Measurements from ENCODE around the gene ETS1.
"Not testable (repeated sequence)": the region's sequence is repeated elsewhere in the genome, so short reads cannot be mapped to it uniquely, and the experiment has no call there.

ETS1 gene

DNA sequence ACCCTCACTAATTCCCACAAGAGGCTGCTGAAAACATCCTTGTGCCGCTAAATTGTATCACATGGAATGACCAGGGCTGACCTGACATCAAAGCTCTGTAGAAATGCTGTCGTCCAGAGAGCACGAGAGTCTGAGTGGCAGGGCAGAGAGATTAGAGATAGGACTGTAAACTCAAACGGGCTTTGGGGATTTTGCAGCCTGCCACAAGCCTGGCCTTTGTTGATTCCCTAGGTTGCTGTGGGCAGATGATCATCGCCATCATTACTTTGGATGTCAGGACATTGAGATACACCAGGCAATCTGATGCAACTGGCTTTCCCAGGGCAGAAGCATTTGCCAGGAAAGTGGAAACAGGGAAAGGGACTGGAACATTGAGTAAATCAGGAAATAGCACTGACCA, 131.6 kb downstream of the ETS1 start:
- no peak for DNase-seq

DNA sequence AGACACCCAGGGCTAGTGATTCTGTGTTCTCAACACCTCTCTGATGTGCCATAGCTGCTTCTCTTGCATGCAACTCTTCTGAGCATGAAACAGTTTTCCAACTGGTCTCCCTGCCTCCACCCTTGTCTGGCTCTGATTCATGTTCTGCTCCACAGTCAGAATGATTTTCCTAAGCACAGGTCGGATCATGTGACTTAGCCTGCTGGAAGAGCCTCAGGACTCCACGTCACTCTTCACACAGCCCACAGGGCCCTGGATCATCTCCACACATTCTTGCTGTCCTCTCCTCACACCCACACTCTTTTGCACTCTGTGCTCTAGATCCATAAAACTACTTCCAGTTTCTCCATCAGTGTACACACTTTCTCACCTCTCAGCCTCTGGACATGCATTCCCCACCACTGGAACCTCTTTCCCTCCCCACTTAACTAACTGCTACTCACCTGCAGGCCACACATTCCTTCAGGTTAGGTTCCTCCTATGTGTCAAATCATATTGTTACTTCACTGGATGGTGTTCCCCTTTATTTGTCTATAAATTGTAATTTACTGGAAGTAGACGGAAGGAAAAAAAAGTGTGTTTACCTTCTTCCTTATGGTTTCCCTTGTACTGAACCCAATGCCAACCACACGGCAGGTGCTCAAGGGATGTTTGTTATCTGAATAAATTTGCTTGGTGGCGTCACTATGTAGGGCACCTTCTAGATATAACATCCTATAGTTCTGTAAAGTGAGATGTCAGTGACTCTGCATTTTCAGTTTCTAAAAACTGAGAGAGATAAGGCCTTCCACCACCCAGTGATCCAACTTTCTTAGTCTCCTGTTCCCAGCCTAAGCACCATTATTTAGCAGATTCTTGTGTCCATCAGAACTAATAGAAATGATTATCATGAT, 133.7 kb downstream of the ETS1 start:
- no peak for DNase-seq

GRCh38 chr11:128451652-128452470, 135.5 kb downstream of the ETS1 start:
- DNase-seq = no peak

- DNase-seq = no peak
These were observed 136.3 kb downstream of the ETS1 start for GRCh38 chr11:128450882-128451651.

DNA sequence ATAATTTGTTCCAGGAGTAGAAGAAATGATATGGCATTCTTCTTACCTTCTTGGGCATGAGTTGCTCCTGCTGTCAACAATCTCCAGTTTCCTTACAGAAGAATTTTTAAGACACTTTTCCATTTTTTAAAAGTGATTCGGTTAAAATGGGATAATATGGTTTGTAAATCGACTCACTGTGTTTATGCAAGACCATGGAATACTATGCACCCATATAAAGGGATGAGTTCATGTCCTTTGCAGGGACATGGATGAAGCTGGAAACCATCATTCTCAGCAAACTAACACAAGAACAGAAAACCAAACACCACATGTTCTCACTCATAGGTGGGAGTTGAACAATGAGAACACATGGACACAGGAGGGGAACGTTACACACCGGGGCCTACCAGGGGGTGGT, 136.9 kb downstream of the ETS1 start:
- DNase-seq = not testable (repeated sequence)

GRCh38 chr11:128448981-128449713, 138.2 kb downstream of the ETS1 start:
- DNase-seq = no peak

GRCh38 chr11:128448200-128448886, 139.0 kb downstream of the ETS1 start:
- DNase-seq = no peak

DNA sequence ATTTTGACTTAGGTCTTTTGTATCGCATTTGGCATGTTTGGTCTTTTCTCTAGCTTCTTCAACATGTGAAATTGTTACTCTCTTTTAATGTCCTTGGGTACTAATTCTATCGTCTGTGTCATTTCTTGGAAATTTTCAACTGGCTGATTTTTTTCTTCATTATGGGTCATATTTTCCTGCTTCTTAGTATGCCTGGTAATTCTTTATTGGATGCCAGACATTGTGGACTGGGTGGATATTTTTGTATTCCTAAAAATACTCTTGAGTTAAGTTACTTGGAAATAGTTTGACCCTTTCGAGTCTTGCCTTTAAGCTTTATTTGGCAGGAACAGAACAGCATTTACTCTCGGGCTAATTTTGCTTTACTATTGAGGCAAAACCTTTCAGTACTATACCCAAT, 140.1 kb downstream of the ETS1 start:
- no peak for DNase-seq

GRCh38 chr11:128445921-128446320, 141.4 kb downstream of the ETS1 start:
- not testable (repeated sequence) for DNase-seq

- no peak for DNase-seq
These were observed 150.2 kb downstream of the ETS1 start for GRCh38 chr11:128437136-128437535.

DNA sequence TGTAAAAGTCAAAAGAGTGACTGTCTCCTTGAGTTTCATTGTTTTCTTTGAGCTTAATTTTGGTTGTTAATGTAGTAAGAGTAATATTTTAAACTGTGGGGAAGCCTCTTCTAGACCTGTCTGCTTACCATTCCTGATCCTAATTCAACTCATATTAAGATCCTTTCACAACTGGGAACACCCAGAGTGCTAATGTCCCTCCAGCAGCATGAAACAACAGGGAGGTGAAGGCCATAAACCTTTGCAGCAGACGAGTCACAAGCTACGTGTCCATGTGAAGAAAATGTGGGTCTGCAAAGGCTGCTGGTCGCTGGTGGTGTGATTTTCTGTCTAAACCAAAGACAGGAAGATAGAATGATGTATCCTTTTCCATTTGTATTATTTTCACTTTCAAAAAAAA, 152.5 kb downstream of the ETS1 start:
- no peak for DNase-seq

DNA sequence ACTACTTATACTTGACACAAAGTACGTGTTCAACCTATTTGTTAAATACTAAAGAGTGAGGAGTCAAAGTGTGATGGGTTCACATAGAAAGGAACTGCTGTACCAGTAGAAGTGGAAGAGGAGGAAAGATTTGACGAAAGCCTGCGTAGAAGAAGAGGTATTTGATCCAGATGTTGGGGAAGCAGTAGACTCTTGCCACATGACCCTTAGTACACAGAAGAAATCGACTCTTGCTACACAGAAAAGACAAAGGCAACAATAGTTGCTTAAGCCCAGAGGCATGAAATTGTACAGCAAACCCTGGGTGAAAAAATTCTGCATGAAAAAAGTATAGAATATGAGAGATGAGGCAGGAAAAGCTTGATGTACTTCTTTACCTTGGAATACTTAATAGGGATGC, 152.9 kb downstream of the ETS1 start:
- no peak for DNase-seq

GRCh38 chr11:128432926-128433325, 154.4 kb downstream of the ETS1 start:
- no peak for DNase-seq

DNA sequence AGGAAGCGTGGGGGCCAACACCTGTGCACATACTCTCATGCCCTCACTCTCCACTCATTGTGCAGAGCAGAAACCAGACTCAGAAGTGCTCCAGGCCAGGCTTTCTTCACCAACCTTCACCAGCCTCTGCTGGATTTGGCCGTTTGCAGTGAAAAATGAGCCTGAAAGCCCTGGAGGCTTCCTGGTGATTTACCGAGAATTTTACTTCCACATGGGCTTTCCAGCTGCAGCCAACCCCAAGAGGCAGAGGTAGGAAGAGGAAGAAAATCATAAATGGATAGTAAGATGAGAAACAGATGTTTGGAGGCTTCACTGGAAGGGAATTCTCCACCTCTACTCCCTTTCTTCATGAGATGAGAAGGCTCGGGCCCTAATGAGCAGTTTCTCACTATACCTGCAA, 155.4 kb downstream of the ETS1 start:
- no peak for DNase-seq

DNA sequence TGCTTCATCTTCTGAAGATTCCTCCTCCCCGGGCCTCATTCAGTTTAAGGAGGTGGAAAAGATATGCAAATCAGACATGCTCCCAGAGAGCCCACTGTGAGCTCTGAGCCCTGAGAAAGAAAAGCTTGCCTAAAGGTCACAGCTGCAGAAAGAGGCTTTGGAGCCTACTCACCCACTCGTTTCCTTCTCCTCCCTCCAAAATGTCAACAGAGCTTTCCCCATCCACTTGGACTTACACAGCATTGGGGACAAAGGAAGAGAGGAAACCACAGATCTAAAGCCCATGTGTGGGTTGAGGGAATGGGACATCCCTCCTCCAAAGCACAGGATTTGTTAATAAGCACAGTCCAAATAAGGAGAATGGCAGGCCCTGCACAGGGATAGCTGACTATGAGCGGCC, 158.4 kb downstream of the ETS1 start:
- no peak for DNase-seq

DNA sequence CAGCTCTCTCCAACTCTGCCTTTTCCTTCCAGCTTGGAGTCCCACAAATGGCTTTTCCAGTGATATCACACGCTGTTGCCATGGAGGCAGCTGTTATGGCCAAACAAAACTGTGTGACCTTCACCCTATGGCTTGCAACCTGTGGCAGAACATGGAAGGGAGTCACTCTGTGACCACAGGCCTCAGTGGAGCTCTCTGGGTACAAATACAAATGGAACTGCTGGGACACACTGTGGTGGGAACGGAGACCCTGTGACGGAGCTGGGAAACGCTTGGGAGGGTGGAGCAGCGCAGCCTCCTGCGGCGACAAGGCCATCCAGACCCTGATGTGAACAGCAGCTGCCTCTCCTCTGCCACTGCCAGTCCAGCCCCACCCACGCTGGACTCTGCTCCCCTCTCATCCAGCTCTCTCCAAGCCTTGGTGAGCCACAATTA, 162.5 kb downstream of the ETS1 start:
- no peak for DNase-seq

DNA sequence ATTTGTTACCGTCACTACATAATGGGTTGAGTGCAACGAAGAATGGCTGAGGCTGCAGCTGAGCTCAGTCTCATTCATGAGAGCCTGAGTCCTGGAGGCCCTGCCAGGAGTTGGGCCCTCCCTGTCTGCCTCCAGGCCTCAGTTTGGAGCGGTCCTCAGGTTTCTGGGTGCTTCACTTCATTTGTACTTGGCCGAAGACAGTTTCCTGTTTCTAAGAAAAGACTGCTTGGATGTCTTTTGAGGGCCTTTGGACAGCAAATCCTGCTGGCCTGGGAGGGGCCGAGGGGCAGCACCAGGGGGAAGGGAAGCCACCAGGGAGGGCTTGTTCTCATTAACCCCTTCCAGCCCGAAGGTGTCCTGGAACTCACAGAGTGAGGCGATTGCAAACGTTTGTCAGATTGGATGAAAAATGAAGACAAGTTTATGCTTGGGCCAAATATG, 163.1 kb downstream of the ETS1 start:
- DNase-seq = no peak

GRCh38 chr11:128422576-128423370, 164.6 kb downstream of the ETS1 start:
- DNase-seq = no peak

DNA sequence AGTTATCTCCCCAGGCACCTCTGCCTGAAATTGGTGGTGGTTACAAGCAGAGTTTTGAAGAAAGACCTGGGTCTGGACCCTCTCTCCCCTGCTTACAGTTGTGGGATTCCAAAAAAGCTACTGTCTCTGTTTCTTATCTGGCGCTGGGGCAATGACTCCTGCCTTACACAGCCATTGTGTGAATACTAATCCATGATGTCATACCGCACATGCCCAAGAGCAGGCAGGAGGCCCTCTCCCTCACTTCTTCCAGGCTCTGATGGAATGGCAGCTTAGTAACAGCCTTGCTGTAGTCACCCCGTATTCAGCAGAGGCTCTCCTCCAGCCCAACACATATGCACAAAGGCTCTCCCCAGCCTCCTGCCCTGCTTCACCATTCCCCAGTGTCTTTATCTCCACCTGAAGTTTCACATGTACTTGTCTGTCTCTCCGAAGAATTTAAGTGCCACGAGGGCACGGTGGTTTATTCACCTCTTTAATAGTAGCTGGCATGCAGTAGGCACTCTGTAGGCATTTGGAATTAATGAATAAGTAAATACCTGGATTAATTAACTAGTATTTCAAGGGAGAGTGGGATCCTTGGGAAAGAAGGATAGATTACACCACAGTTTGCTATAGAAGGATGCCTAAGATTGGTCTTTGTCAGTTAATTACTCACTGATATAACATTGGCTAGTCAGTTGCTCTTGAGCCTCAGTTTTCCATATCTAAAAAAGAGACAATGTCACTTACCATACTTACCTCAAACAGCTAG, 165.6 kb downstream of the ETS1 start:
- DNase-seq = no peak

GRCh38 chr11:128420951-128421350, 166.4 kb downstream of the ETS1 start:
- DNase-seq = no peak
